KG1 (cell line): ENCODE measurements around the gene KIF21B.
"Not testable (repeated sequence)": the region's sequence is repeated elsewhere in the genome, so short reads cannot be mapped to it uniquely, and the experiment has no call there.

Experiments used
- DNase-seq: peaks from one replicate; lab custom pipeline; 2025; lab: John Stamatoyannopoulos, UW

The KIF21B gene

GRCh38 chr1:200938955-200939354 lies 84.6 kb downstream of the KIF21B start:
- DNase-seq = no peak

- DNase-seq = not testable (repeated sequence)
These were observed 88.1 kb downstream of the KIF21B start for GRCh38 chr1:200935286-200935962.

GRCh38 chr1:200934676-200935245 lies 88.8 kb downstream of the KIF21B start:
- DNase-seq = no peak

- DNase-seq = no peak
These were observed 91.7 kb downstream of the KIF21B start for GRCh38 chr1:200931776-200932175.

- not testable (repeated sequence) for DNase-seq
These were observed 93.2 kb downstream of the KIF21B start for GRCh38 chr1:200930285-200930684.

- DNase-seq = no peak
These were observed 93.8 kb downstream of the KIF21B start for GRCh38 chr1:200929530-200930278.

- DNase-seq = no peak
These were observed 97.7 kb downstream of the KIF21B start for GRCh38 chr1:200925831-200926230.

GRCh38 chr1:200923601-200924000 lies 99.9 kb downstream of the KIF21B start:
- no peak for DNase-seq

GRCh38 chr1:200922406-200922805 lies 101.1 kb downstream of the KIF21B start:
- no peak for DNase-seq

GRCh38 chr1:200921571-200922110 lies 101.9 kb downstream of the KIF21B start:
- no peak for DNase-seq
